Stimulated activated effector memory CD8-positive, alpha-beta T cell treated with anti-CD3 and anti-CD28 coated beads, Interleukin-12 subunit alpha, Interleukin-12 subunit beta, amount 100 ng/mL, for 72 hours (primary cell): ENCODE results near the gene ALKBH6.

Experiments
- ATAC-seq: fragments of 150-1000 bp; cut with Tn5 transposase; 2 replicates; pipeline ENCODE4 v1.10.0; 2021
- DNase-seq, 2 donors: peaks; one replicate each; pipeline ENCODE4 v3.0.0; 2021 to 2022; ENCODE audit warnings: low spot score in 2 of 2
- H3K27ac Mint-ChIP-seq: one replicate; pipeline ENCODE4 v1.8.0; 2022; ENCODE audit warnings: mild to moderate bottlenecking, mixed read lengths
- H3K36me3 Mint-ChIP-seq: one replicate; pipeline ENCODE4 v1.8.0; 2022; ENCODE audit warnings: mild to moderate bottlenecking, mixed read lengths
- H3K4me1 Mint-ChIP-seq: one replicate; pipeline ENCODE4 v1.8.0; 2022; ENCODE audit warnings: mixed read lengths
- H3K4me3 Mint-ChIP-seq: one replicate; pipeline ENCODE4 v1.8.0; 2022; ENCODE audit warnings: mild to moderate bottlenecking, mixed read lengths
- H3K9me3 Mint-ChIP-seq: one replicate; pipeline ENCODE4 v1.8.0; 2022; ENCODE audit warnings: mixed read lengths

Gene ALKBH6

GRCh38 chr19:35963514-35963913, 50.5 kb downstream of the ALKBH6 start:
- ATAC-seq (no peak), DNase-seq (no peak)
- no peaks in the 10 kb centered on the region for H3K36me3 Mint-ChIP-seq

DNA sequence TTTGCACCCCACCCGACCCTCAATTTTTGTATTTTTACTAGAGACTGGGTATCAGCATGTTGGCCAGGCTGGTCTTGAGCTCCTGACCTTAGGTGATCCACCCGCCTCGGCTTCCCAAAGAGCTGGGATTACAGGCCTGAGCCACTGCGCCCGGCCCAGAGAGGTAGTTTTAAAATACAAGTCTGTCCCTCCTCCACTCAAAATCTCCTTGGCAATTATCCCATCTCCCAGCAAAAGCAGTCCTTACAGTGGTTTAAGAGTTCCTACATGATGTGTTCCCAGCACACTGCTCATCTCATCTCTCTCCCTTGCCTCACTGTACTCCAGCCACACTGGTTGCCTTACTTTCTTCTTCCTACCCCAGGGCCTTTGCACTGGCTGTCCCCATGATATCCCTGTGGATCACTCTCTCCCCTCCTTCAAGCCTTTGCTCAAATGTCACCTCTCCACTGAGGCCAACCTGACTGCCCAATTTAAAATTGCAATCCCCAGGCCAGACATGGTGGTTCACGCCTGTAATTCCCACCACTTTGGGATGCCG, 53.5 kb downstream of the ALKBH6 start:
- no peaks in the 10 kb centered on the region for H3K9me3 Mint-ChIP-seq

More at GRCh38 chr19:35963514-35963913, 50.5 kb downstream of the ALKBH6 start:
- Mint-ChIP-seq H3K9me3 (no peaks in the 10 kb centered on the region), H3K4me1 (peaks cover 36% of the 10 kb centered on the region), H3K4me3 (no peak overlapping the region), H3K27ac (no peak overlapping the region)

GRCh38 chr19:35959968-35960320, 54.1 kb downstream of the ALKBH6 start:
- no peak for DNase-seq
- H3K27ac Mint-ChIP-seq = no peak overlapping the region
- no peak for ATAC-seq
- H3K4me1 Mint-ChIP-seq = peaks cover 34% of the 10 kb centered on the region
- peak overlapping the region; percentile 70 for H3K4me3 Mint-ChIP-seq
- H3K36me3 Mint-ChIP-seq = no peaks in the 10 kb centered on the region
- no peaks in the 10 kb centered on the region for H3K9me3 Mint-ChIP-seq

More for the DNA sequence above, 53.5 kb downstream of the ALKBH6 start:
- ATAC-seq (no peak), DNase-seq (no peak)
- Mint-ChIP-seq H3K27ac (no peak overlapping the region), H3K4me1 (peaks cover 29% of the 10 kb centered on the region), H3K4me3 (peak overlapping the region; percentile 70), H3K36me3 (no peaks in the 10 kb centered on the region)
